Measurements from ENCODE around the gene PRKCG. TPM values are rescaled to one million over a fixed set of nuclear protein-coding genes. Genes with fewer than 3 reads are reported as not detected.

The PRKCG gene
- total RNA-seq, 4 donors from 2014 or later: not detected

DNA sequence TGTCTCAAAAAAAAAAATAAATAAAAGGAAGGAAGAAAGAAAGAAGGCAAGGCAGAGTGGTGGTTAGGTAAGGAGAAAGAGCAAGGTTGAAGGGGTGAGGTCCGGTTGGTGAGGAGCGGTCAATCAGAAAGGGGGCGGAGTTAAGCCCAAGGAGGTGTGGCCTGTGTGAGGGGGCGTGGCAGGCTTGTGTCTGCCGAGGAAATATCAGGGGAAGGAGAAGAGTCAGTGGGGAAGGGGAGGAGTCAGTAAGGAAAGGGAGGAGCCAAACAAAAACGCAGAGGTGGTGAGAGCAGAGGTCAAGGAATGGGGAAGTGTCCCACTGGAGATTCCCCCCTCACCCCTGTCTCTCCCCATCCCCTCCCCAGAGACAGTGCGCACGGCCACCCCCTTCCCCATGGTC is 33.0 kb downstream of the PRKCG start:
- TF ChIP-seq, protein P1, sequence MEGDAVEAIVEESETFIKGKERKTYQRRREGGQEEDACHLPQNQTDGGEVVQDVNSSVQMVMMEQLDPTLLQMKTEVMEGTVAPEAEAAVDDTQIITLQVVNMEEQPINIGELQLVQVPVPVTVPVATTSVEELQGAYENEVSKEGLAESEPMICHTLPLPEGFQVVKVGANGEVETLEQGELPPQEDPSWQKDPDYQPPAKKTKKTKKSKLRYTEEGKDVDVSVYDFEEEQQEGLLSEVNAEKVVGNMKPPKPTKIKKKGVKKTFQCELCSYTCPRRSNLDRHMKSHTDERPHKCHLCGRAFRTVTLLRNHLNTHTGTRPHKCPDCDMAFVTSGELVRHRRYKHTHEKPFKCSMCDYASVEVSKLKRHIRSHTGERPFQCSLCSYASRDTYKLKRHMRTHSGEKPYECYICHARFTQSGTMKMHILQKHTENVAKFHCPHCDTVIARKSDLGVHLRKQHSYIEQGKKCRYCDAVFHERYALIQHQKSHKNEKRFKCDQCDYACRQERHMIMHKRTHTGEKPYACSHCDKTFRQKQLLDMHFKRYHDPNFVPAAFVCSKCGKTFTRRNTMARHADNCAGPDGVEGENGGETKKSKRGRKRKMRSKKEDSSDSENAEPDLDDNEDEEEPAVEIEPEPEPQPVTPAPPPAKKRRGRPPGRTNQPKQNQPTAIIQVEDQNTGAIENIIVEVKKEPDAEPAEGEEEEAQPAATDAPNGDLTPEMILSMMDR (IDR thresholded peaks at IDR 0.05; ENCODE audit: low read depth): no peak

DNA sequence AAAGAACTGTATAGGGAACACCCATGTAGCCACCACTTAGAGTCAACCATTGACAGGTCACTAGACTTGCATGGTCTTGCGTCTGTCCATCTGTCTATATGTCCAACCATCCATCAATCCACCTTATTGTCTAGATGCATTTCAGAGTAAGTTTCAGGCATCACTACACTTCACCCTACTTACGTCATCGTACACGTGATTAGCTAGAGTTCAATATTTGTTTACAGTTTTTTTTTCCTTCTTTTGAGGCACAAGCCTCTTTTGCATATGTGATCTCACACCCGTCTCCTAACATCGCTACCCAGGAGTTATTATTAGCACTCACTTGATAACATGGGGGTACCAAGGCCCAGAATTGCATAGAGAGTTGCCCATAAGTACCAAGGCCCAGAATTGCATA is 34.0 kb downstream of the PRKCG start:
- TF ChIP-seq, protein P1 (IDR thresholded peaks at IDR 0.05; ENCODE audit: low read depth): no peak

DNA sequence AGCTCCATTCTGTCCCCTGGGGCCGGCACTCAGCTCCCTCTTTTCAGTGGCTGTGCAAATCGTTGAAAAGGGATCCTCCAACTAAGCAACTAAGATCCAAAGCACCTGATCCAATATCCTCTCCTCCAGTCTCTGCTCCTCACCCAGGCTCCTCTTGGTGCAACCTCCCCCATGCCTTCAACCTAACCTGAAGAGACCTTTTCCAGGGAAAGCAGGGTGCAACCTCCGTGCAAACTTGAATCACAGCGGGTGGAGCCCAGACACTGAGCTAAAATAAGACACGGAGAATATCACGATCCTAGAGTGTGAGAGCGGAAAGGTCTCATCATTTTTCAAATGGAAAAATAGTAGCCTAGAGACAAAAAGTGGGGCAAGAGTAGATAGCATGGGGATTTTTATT is 35.4 kb downstream of the PRKCG start:
- TF ChIP-seq, protein P1 (IDR thresholded peaks at IDR 0.05; ENCODE audit: low read depth): no peak

DNA sequence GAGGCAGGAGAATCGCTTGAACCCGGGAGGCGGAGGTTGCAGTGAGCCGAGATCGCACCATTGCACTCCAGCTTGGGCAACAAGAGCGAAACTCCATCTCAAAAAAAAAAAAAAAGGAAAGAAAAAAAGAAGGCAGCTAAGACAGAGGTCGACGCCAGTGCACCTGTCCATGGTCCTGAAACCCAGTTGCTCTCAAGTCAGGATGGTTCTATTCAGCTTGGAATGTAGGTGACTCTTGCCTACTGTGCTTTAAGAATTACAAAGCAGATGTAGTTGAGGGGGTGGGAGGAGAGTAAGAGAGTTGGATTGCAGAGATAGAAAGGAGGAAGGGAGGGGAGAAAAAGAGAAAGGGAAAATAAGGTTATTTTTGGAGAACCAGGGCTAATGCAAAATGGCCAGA is 45.7 kb downstream of the PRKCG start:
- TF ChIP-seq, protein P1 (IDR thresholded peaks at IDR 0.05; ENCODE audit: low read depth): no peak

DNA sequence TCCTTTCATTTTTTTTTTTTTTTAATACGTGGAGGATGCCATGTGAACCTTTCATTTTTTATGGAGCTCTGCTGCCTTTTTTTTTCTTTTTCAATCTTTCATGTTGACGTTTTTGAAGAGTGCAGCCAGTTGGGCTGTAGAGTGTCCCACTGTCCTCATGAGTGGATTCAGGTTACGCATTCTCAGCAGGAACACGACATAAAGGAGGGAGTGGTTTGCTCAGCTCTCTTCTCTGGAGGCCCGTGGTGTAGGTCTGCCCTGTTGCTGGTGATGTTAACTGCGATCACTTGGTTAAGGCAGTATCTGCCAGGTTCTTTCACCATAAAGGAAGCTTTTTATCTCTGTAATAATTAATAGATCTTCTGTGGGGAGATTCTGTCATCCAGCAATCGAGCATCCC is 54.0 kb downstream of the PRKCG start:
- TF ChIP-seq, protein P1 (IDR thresholded peaks at IDR 0.05; ENCODE audit: low read depth): no peak

DNA sequence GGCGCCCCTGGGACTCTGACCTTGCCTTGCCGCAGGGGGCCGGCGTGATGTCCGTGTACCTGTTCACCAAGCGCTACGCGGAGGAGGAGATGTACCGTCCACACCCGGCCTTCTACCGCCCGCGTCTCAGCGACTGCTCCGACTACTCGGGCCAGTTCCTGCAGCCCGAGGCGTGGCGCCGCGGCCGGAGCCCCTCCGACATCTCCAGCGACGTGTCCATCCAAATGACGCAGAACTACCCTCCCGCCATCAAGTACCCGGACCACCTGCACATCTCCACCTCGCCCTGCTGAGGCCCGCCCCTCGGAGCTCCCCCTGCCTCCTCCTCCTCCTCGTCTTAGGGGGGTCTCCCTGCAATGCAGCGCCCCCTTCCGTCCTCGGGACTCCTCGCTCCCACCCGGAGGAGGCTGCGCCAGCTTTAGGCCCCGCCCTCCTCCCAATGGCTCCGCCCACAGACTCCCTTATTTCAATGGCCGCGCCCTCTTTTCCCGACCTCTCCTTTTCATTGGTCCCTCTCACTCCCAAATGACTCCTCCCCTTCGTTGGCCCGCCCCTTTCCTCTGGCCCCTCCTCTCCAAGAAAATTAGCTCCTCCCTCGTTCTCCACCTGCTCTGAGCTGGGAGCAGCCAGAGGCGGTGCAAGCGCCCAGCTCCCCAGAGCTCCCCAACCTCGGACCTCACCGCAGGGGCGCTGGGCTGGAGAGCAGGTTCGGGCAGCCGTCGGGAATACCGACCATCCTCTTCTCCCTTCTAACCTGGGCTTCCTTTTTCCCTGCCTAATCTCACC is 60.2 kb downstream of the PRKCG start:
- TF ChIP-seq, protein P1 (IDR thresholded peaks at IDR 0.05; ENCODE audit: low read depth): no peak

DNA sequence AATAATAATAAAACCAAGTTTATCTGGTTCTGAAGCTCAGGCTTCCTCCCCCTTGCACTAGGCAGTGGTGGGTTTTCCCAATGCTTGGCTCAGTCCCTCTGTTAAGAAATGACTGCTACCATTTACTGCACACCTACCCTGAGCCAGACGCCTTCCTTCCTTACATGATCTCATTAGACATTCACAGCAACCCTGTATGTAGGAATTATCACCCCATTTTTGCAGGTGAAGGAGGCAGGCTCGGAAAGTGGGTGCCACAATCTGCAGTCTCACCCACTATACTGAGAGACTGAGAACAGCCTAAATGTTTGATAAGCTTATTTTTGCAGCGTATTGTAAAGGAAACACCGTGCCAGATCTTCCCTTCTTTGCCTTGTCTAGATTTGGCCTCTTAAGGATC is 62.4 kb downstream of the PRKCG start:
- TF ChIP-seq, protein P1 (IDR thresholded peaks at IDR 0.05; ENCODE audit: low read depth): no peak
